Ishikawa (cell line): Measurements from ENCODE around the gene FAM83F.

Experiments used
- RAD21 ChIP-seq: IDR thresholded peaks from 2 replicates; pipeline ENCODE4 v1.6.1; 2012; ENCODE audit warnings: low read depth
- TF ChIP-seq, protein P1 (sequence below): IDR thresholded peaks from 2 replicates; pipeline ENCODE4 v1.6.1; 2012

- TF ChIP-seq, protein P1, sequence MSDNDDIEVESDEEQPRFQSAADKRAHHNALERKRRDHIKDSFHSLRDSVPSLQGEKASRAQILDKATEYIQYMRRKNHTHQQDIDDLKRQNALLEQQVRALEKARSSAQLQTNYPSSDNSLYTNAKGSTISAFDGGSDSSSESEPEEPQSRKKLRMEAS = no peak
- no peak for TF ChIP-seq RAD21
Measured at GRCh38 chr22:39956932-39957664, 37.7 kb upstream of the FAM83F start.
